Stimulated activated CD4-positive, alpha-beta T cell treated with anti-CD3 and anti-CD28 coated beads, Interleukin-2, amount 100 ng/mL, for 24 hours (primary cell): ENCODE data around the gene NCOA3.
"Not testable (repeated sequence)": the region's sequence is repeated elsewhere in the genome, so short reads cannot be mapped to it uniquely, and the experiment has no call there.

Source experiments
- DNase-seq, 2 donors: peaks; one replicate each; pipeline ENCODE4 v3.0.0-alpha.2; 2020

NCOA3 gene

GRCh38 chr20:47468290-47469050, 33.2 kb upstream of the NCOA3 start:
- no peak for DNase-seq

DNA sequence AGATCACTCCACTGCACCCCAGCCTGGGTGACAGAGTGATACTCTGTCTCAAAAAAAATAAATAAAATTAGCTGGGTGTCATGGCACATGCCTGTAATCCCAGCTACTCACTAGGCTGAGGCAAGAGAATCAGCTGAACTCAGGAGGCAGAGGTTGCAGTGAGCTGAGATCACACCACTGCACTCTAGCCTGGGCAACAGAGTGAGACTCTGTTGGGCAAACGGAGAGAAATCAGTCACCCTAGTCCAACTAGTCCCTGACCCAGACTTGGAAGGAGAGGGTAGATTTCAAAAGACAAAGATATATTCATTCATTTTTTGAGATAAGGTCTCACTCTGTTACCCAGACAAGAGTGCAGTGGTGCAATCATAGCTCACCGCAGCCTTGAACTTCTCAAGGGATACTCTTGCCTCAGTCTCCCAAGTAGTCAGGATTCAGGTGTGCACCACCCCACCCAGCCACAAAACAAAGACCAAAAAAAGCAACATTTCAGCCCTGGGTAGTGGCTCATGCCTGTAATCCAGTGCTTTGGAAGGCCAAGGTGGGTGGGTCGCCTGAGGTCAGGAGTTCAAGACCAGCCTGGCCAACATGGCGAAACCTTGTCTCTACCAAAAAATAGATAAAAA, 26.2 kb upstream of the NCOA3 start:
- DNase-seq, result no peak

DNA sequence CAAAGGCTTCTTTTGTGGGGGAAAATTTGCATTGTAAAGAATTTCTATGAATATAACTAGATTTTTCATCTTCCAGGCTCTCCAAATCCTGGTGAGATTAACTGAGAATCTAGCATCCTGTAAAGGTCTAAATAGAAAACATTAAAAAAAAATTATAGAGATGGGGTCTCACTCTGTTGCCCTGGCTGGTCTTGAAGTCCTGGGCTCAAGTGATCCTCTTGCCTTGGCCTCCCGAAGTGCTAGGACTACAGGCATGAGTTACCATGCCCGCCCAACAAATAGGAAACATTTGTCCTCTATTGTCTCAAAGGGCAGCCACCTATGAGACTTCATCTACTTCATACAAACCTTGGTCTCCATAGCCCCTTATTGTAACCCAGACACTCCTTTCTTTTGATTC, 25.2 kb upstream of the NCOA3 start:
- DNase-seq, result no peak

GRCh38 chr20:47479093-47479492, 22.6 kb upstream of the NCOA3 start:
- no peak for DNase-seq

- no peak for DNase-seq
Observed at GRCh38 chr20:47479506-47479905, 22.2 kb upstream of the NCOA3 start.

- DNase-seq, result no peak
Observed at GRCh38 chr20:47480239-47480638, 21.4 kb upstream of the NCOA3 start.

GRCh38 chr20:47480705-47481104, 21.0 kb upstream of the NCOA3 start:
- no peak for DNase-seq

DNA sequence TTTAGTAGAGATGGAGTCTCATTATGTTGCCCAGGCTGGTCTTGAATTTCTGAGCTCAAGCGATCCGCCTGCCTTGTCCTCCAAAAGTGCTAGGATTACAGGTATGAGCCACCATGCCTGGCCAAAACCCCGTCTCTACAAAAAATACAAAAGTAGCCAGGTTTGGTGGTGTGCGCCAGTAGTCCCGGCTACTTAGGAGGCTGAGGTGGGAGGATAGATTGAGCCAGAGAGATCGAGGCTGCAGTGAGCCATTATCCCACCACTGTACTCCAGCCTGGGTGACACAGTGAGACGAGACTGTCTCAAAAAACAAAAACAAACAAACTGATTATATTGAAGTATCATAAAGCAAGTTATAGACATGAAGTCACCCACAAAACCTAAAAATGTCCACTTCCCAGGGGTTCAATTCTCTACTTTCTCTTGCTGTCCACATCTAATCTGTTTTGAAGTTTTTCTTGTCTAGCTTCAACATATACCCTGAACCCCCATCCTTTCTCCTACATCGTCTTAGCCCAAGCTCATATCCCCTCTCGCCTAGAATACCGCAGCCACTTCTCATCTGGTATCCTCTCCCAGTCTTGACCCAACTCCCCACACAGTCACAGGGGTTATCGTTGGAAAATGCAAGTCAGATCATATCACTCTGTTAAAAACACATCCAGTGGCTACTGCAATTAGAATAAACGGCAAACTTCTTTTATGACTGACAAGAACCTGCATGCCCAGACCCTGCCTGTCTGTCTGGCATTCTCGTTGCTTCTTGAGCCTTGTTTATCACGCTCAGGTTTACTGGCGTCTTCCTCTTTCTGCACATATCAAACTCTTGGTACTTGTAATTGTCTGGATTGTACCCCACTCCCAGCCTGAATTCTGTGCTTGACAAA, 20.1 kb upstream of the NCOA3 start:
- no peak for DNase-seq

DNA sequence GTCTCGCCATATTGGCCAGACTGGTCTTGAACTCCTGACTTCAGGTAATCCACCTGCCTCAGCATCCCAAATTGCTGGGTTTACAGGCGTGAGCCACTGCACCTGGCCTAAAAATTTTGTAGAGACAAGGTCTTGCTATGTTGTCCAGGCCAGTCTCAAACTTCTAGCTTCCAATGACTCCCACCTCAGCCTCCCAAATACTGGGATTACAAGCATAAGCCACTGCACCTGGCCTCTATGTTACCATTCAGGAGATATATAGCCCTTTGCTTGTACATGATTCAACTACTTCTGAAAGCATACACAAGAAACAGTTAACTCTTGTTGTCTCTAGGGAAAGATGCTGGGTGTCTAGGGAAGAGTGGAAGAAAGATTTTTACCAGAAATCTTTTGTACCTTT, 19.0 kb upstream of the NCOA3 start:
- DNase-seq, result no peak

DNA sequence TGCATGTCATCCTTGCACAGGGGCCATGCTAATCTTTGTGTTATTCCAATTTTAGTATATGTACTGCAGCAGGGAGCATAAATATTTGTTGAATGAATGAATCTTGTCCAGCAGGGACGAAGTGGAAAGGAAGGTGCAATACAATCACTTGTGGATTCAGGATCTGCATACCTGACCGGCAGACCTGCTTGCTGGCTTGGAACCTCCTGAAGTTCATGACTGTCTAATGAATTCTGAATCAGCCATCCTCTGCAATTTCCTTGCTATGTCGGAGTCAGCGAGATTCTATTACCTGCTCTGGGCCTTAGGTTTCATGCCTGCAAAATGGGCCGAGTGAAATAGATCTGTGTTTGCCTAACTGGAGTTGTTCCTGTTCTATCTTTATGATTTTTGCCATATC, 17.4 kb upstream of the NCOA3 start:
- DNase-seq, result no peak

- peak; percentile 67 for DNase-seq
Observed at GRCh38 chr20:47487175-47487917, 14.3 kb upstream of the NCOA3 start.

GRCh38 chr20:47489448-47489872, 12.2 kb upstream of the NCOA3 start:
- DNase-seq, result no peak

- DNase-seq, result no peak
Observed at GRCh38 chr20:47490795-47491194, 10.9 kb upstream of the NCOA3 start.

- DNase-seq, result no peak
Observed at GRCh38 chr20:47492284-47492683, 9.4 kb upstream of the NCOA3 start.

GRCh38 chr20:47493175-47493962, 8.3 kb upstream of the NCOA3 start:
- peak; percentile 72 to 78 for DNase-seq

GRCh38 chr20:47493963-47494293, 7.8 kb upstream of the NCOA3 start:
- no peak for DNase-seq

DNA sequence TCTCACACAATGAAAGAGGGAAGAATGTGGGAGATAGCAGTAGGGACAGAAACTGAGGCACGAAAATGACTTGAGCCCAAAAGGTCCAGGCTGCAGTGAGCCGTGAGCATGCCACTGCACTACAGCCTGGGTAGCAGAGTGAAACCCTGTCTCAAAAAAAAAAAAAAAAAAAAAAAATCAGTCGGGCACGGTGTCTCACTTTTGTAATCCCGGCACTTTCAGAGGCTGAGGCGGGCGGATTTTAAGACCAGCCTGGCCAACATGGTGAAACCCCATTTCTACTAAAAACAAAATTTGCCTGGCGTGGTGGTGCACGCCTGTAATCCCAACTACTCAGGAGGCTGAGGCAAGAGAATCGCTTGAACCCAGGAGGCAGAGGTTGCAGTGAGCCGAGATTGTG, 7.1 kb upstream of the NCOA3 start:
- not testable (repeated sequence) for DNase-seq

DNA sequence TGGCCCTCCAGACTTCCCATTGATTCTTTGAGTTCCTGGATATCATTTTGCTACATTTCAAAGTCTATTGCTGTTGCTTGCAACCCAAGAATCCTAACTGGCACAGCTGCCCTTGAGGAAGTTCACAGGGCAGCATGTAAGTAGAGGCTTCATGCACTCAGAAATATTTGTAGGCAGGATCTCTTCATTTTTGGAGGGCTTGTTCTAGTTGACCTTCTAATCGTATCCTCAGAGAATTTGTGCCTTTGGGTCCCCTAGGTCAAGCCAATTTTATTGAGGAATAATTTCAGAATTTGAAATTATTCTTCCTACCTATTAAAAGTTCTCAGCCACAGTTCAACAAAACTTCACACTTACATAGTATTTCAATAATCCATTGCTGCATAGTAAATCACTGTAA, 5.6 kb upstream of the NCOA3 start:
- no peak for DNase-seq

DNA sequence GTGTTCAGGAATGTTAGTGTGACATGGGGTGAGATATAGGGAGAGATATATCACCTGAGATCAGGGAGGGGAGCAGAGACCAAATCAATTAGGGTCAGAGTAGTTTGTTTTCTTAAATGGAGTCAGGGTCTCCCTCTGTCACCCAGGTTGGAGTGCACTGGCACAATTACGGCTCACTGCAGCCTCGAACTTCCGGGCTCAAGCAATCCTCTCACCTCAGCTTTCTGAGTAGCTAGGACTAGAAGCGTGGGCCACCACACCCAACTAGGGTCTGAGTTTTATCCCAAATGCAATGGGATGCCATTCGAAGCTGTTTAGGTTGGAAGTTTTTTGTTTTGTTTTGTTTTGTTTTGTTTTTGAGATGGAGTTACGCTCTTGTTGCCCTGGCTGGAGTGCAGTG, 3.1 kb upstream of the NCOA3 start:
- no peak for DNase-seq

DNA sequence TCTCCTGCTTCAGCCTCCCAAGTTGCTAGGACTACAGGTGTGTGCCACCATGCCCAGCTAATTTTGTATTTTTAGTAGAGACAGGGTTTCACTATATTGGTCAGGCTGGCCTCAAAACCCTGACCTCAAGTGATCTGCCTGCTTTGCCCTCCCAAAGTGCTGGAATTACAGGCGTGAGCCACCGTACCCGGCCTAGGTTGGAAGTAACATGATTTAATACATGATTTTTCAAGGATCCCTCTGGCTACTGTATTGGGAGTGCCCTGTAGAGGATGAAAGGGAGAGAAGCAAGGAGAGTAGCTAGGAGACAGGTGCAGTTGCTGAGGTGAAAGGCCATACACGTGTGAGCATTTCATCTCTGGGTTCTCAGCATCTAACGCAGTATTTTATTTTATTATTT, 2.6 kb upstream of the NCOA3 start:
- DNase-seq, result no peak

DNA sequence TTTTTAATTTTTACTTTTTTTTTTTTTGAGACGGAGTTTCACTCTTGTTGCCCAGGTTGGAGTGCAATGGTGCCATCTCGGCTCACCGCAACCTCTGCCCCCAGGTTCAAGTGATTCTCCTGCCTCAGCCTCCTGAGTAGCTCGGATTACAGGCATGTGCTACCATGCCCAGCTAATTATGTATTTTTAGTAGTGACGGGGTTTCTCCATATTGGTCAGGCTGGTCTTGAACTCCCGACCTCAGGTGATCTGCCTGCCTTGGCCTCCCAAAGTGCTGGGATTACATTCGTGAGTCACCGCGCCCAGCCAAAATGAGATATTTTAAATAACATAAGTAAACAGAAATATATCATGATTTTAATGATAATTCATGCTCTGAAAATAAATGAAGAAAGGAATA, 1.6 kb upstream of the NCOA3 start:
- DNase-seq, result not testable (repeated sequence)

- DNase-seq, result no peak
Observed at GRCh38 chr20:47500554-47500953, 1.1 kb upstream of the NCOA3 start.
